AG04449 (cell line): ENCODE data around the gene ST8SIA3.
"Not testable (repeated sequence)": the region's sequence is repeated elsewhere in the genome, so short reads cannot be mapped to it uniquely, and the experiment has no call there.

Experiments used
- CTCF ChIA-PET: fragments of 350-600 bp; formaldehyde crosslinking; extraction: SDS; loops from one replicate; lab custom pipeline; 2021; ENCODE audit warnings: antibody characterized with exemption; lab: Yijun Ruan, JAX
- POLR2A ChIA-PET: fragments of 400-600, 350-600 bp; formaldehyde crosslinking; extraction: SDS; loops from one replicate; lab custom pipeline; 2020; ENCODE audit warnings: antibody characterized with exemption, inconsistent platforms; lab: Yijun Ruan, JAX
- DNase-seq: peaks from one replicate; pipeline ENCODE4 v3.0.0-alpha.2; 2010; ENCODE audit warnings: low read depth, low spot score
- H3K4me3 ChIP-seq: 2 replicates; pipeline ENCODE4 v1.5.1; 2011; ENCODE audit warnings: low read depth, mild to moderate bottlenecking, control low read depth, low read length
- TF ChIP-seq, protein P1 (sequence below): IDR thresholded peaks from one replicate; pipeline ENCODE4 v1.5.1; 2011; ENCODE audit warnings: mild to moderate bottlenecking, moderate library complexity, low read length, control low read depth, inconsistent platforms; ENCODE audit not compliant: insufficient read depth; ENCODE audit errors: missing control alignments

ST8SIA3 gene

DNA sequence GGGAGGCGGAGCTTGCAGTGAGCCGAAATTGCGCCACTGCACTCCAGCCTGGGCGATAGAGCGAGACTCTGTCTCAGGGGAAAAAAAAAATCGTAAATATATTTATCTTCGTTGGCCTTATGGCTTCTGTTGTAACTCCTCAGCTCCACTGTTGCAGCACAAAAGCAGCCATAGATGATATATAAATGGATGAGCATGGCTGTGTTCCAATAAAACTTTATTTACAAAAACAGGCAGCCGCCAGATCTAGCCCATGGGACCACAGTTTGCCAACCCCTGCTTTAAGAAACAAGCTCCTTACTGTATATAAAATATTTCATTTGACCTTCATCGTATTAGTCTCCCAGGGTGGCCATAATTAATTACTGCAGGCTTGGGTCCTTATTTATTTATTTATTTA is 20.1 kb downstream of the ST8SIA3 start:
- H3K4me3 ChIP-seq, result no peak overlapping the region
- TF ChIP-seq, protein P1, sequence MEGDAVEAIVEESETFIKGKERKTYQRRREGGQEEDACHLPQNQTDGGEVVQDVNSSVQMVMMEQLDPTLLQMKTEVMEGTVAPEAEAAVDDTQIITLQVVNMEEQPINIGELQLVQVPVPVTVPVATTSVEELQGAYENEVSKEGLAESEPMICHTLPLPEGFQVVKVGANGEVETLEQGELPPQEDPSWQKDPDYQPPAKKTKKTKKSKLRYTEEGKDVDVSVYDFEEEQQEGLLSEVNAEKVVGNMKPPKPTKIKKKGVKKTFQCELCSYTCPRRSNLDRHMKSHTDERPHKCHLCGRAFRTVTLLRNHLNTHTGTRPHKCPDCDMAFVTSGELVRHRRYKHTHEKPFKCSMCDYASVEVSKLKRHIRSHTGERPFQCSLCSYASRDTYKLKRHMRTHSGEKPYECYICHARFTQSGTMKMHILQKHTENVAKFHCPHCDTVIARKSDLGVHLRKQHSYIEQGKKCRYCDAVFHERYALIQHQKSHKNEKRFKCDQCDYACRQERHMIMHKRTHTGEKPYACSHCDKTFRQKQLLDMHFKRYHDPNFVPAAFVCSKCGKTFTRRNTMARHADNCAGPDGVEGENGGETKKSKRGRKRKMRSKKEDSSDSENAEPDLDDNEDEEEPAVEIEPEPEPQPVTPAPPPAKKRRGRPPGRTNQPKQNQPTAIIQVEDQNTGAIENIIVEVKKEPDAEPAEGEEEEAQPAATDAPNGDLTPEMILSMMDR, result no peak
- ChIA-PET CTCF (no interaction called here), POLR2A (no interaction called here)
- DNase-seq, result no peak

DNA sequence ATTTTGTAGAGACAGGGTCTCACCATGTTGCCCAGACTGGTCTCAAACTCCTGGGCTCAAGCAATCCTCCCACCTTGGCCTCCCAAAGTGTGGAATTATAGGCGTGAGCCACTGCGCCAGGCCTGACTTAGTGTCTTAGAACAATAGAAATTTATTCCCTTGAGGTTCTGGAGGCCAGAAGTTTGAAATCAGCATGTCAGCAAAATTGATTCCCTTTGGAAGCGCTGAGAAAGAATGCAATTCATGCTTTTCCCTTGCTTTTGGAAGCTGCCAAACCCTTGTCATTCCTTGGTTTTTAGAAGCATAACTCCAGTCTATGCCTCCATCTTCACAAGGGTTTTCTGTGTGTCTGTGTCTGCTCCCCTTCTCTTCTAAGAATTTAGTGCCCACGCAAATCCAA is 20.7 kb downstream of the ST8SIA3 start:
- TF ChIP-seq, protein P1, result no peak
- H3K4me3 ChIP-seq, result no peak overlapping the region
- DNase-seq, result no peak
- POLR2A ChIA-PET, result no interaction called here
- CTCF ChIA-PET, result no interaction called here

DNA sequence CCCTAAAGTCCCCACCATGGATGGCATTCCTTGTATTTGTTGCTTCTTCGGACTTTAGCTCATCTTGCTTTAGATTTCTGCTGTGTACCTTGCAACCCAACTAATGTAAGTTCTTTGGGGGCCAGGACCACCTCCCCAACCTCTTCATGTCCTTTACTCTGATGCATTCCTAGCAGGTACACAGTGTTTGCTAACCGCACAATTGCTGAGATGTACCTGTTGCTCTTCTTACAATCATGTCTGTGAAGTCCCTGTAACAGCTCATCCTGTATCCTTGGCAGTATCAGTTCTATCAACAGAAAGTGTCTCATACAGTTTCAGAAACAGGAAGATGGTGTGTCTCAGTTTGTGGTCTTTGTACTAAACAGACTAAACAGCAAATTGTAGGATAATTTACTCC is 24.1 kb downstream of the ST8SIA3 start:
- ChIA-PET POLR2A (no interaction called here), CTCF (no interaction called here)

DNA sequence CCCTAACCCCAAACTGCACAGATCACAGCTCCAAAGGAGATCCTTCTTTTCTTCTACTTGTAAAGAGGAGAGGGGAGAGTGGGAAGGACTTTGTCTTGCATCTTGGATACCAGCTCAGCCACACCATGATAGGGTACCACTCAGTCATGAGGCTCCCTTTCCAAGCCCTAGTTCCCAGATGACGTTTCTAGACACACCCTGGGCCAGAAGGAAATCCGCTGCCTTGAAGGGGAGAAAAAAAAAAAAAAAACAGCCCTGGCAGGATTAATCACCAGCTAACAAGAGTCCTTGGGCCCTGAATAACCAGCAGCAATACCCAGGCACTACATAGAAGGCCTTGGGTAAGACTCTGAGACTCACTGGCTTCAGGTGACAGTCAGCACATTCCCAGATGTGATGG is 36.9 kb downstream of the ST8SIA3 start:
- ChIA-PET POLR2A (no interaction called here), CTCF (no interaction called here)

More for the DNA sequence above, 24.1 kb downstream of the ST8SIA3 start:
- H3K4me3 ChIP-seq, result no peak overlapping the region
- TF ChIP-seq, protein P1, result no peak
- no peak for DNase-seq

DNA sequence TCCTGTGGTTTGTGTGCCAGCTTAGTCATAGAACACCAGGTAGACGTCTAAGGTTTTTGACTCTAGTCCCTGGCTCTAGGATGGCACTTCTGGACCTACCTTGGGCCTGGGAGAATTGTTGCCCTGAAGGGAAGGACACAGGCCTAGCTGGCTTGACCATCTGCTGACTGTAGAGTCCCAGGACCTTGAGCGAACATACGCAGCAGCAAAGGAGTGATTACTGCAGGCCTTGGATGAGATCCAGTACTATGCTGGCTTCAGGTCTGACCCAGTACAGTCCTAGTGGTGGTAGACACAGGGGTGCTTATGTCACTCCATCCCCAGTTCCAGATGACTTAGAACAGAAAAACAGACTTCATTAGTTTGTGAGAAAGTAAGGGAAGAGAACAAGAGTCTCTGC is 37.7 kb downstream of the ST8SIA3 start:
- ChIA-PET CTCF (no interaction called here), POLR2A (no interaction called here)
- TF ChIP-seq, protein P1, result no peak
- H3K4me3 ChIP-seq, result no peak overlapping the region
- no peak for DNase-seq

More for the DNA sequence above, 36.9 kb downstream of the ST8SIA3 start:
- H3K4me3 ChIP-seq, result no peak overlapping the region
- DNase-seq, result no peak
- TF ChIP-seq, protein P1, result no peak

DNA sequence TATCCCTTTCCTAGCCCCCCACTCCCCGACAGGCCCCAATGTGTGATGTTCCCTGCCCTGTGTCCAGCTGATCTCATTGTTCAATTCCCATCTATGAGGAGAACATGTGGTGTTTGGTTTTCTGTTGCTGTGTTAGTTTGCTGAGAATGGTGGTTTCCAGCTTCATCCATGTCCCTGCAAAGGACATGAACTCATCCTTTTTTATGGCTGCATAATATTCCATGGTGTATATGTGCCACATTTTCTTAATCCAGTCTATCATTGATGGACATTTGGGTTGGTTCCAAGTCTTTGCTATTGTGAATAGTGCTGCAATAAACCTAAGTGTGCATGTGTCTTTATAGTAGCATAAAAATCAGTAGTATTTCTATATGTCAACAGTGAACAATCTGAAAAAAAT is 42.4 kb downstream of the ST8SIA3 start:
- DNase-seq, CTCF ChIA-PET, H3K4me3 ChIP-seq, POLR2A ChIA-PET: not testable (repeated sequence)

DNA sequence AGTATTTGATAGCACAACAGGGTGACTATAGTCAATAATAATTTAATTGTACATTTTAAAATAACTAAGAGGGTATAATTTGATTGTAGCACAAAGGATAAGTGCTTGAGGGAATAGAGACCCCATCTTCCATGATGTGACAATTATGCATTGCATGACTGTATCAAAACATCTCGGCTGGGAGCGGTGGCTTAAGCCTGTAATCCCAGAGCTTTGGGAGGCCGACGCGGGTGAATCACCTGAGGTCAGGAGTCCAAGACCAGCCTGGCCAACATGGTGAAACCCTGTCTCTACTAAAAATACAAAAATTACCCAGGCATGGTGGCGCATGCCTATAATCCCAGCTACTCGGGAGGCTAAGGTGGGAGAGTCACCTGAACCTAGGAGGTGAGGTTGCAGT is 44.5 kb downstream of the ST8SIA3 start:
- CTCF ChIA-PET, DNase-seq, POLR2A ChIA-PET, H3K4me3 ChIP-seq: not testable (repeated sequence)
